GM18511 (cell line): Measurements from ENCODE around the gene FAAP100.

Experiments
- ATAC-seq: cut with Tn5 transposase; IDR thresholded peaks from one replicate; pipeline ENCODE4 v1.9.1; 2021; ENCODE audit warnings: mild to moderate bottlenecking, moderate library complexity; ENCODE audit not compliant: unreplicated experiment

The FAAP100 gene

GRCh38 chr17:81576621-81577277, 24.6 kb upstream of the FAAP100 start:
- ATAC-seq = no peak

DNA sequence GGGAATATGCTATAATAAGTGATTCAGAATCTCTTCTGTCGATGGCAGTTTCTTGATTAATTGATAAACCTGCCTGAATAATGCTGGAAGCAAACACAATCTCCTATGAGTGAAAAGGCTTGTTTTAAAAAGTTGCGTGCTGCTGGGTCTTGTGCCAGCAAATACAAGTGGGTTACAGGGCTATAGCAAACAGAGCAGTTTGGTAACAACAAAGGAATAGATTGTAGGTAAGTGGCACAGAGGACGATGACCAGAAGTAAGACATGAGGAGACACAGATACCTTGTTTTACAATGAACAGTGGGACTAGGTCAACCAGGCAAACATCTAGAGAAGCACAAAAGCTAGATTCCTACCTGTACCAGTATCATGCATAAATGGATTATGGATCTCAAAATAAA, 23.7 kb upstream of the FAAP100 start:
- no peak for ATAC-seq

- no peak for ATAC-seq
Observed at GRCh38 chr17:81574643-81574956, 22.4 kb upstream of the FAAP100 start.

- ATAC-seq = no peak
Observed at GRCh38 chr17:81573794-81574642, 21.9 kb upstream of the FAAP100 start.

DNA sequence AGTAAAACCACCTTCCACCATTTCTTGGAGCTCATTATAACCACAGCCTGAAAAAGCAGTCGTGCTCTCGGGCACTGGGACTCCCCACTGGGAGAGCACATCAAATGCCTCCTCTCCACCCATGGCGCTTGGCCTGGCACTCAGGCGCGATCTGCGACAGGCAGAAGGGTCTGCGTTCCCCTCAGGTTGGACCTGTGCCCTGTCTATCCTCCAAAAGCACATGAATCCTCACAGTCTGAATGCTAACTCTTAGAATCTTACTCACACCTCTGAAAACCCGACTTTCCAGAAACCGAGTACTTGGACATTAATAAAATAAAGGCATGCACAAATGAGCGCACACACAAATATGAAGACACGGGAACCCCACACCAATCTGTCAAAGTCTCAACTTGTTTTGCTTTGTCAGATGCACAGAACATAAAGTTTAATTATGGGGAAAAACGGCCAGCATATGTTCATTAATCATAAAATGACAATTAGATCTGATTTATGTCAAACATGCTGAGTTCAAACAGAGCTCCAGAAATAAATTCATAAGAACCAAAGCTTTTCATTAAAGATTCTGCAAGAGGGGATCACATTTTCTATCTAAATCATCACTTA, 20.5 kb upstream of the FAAP100 start:
- no peak for ATAC-seq

DNA sequence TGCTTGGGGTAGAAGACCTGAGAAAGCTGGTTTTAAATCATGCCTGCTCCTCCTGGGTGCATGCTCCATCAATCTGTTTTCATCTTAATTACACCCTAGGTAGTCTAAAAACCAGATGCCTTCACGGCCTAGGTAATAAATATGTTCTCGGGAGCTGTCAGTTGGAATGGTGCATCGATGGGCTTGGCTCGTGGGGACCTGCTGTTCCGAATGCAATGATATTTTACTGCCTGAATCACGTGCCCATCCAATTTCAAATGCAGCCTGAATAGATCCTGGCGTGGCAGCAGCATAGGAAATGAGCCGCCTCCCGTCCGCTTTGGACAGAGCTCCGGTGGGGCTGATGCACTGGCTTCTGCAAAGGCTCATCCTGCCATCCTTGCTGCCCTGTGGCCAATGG, 18.8 kb upstream of the FAAP100 start:
- no peak for ATAC-seq

GRCh38 chr17:81569986-81570514, 17.9 kb upstream of the FAAP100 start:
- ATAC-seq = no peak

DNA sequence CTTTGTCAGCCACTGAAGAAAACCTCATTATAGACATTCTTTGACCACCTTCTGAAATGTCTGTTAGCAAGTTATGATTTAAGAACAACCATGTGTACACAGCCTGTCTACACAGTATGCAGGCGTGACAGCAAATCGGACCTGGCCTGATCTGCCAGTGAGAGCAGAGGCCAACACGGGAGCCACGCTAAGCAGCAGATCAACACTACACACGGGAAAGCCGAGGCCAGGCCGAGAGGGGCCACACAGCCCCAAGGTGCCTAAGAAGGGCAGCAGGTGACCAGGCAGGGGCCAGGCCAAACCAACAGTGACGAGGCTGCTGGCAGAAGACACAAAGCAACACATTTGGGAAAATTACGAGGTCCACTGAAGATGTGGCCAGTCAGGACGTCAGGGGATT, 16.3 kb upstream of the FAAP100 start:
- no peak for ATAC-seq

DNA sequence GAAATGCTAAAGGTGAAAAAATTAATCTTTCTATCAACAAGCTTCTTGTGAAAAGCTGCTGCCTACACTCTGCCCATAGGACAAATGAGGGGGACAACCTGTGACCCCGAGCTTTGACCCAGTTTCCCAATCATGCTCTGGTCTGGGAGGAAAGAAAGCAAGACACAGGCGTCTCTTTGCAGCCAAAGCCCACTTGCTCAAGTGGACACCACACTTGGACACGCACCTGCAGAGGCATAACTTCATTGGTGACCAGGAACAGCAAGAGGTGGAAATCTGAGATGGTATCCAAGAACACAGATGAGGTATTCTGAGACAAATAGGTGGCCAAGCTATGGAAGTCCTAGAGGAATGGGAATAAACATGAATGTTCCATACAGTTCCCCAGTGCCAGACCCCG, 15.0 kb upstream of the FAAP100 start:
- ATAC-seq = no peak

DNA sequence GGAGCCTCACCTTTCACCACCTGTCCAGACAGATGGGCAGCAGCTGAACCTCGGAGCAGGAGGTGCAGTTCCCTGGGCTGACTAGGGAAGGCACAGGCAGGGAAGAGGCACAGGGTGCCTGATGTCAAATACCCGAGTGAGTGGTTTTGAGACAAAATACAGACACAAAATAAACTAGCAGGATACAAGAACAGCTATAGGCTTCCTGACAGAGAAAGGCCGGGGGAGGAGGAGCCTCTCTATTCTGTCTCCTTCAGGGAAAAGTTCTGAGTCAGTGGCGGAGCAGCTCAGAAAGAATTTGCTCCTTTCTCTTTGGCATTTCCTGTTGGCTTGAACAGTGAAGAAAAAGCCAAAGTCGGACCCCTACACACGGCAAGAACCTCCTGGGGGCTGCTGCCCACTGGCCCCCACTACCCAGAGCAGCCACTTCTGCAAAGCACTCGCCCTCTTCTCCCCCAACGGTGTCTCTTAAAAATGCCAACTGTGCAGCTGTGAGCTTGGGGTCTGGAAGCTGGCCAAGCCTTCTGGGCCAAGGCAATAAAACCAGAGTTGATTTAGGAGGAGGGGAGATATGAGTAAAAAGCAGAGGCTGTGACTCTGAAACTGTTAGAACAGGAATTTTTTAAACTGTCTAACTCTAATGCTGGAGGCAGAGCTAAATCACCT, 14.4 kb upstream of the FAAP100 start:
- ATAC-seq = no peak

DNA sequence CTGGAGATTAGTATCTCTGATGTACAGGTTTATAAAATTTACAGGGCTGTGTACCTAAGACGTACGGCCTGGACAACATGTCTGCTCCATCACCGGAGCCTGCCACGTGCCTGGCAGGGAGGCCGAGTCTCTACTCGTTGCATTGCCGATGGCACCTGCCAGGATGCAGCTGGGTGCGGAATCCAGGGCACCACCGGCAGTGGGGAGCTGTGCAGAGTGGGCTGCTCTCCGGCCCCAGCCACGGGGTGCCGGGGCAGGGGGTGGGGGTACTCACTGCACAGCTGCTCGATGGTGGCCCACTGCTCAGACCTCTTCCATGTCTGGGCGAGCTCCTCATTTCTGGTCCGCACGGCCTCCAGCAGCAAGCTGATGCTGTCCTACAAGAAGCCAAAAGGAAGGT, 13.1 kb upstream of the FAAP100 start:
- no peak for ATAC-seq

- ATAC-seq = no peak
Observed at GRCh38 chr17:81564778-81565177, 12.6 kb upstream of the FAAP100 start.

- ATAC-seq = no peak
Observed at GRCh38 chr17:81563861-81564586, 11.9 kb upstream of the FAAP100 start.

DNA sequence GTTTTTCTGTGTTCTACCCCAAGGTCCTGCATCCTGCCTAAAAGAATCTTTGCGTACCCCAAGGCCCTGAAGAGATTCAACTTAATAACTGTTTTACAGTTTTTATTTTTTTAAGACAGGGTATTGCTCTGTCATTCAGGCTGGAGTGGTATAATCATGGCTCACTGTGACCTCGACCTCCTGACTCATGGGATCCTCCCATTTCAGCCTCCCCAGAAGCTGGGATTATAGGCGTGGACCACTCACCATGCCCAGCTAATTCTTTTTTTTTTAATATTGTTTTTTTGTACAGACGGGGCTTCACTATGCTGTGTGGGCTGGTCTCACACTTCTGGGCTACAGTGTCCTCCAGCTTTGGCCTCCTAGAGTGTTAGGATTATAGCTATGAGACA, 9.3 kb upstream of the FAAP100 start:
- no peak for ATAC-seq

DNA sequence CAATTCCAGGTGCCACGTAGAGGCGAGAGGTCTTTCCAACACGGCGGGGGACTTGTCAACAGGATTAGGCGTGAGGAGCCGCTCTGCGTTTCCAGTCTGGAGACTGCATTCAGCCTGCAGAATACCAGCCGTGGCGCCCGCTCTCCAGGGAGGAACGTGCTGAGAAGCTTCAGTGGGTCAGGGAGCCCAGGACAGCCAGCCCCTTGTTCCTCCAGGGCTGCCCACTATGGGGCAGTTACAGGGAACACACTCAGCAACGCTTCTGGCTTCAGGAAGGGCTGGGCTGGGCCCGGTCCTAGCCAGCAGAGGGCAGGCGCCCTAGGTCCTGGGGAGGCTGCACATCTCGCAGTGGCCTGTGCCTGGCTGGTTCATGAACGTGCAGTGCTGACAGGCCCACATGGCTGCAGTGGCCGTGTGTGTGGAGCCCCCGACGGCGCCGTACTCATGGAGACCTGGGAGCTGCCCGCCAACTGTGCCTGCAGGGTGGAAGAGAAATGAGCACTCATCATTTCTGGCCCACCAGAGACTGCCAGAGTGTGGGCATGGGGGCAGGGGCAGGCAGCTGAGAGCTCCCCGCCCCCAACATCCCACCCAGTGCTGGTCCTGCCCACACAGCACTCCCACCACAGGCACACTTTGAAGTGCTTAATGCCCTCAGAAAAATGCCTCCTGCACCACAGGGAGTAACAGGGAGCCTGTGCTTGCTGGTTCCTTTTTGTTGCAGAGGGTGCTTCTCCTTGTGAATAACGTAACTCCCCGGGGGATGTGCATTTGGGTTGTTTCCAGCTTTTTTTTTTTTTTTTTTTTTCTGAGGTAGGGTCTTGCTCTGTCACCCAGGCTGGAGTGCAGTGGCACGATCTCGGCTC, 7.0 kb upstream of the FAAP100 start:
- ATAC-seq = no peak

GRCh38 chr17:81558115-81558468, 5.9 kb upstream of the FAAP100 start:
- no peak for ATAC-seq

DNA sequence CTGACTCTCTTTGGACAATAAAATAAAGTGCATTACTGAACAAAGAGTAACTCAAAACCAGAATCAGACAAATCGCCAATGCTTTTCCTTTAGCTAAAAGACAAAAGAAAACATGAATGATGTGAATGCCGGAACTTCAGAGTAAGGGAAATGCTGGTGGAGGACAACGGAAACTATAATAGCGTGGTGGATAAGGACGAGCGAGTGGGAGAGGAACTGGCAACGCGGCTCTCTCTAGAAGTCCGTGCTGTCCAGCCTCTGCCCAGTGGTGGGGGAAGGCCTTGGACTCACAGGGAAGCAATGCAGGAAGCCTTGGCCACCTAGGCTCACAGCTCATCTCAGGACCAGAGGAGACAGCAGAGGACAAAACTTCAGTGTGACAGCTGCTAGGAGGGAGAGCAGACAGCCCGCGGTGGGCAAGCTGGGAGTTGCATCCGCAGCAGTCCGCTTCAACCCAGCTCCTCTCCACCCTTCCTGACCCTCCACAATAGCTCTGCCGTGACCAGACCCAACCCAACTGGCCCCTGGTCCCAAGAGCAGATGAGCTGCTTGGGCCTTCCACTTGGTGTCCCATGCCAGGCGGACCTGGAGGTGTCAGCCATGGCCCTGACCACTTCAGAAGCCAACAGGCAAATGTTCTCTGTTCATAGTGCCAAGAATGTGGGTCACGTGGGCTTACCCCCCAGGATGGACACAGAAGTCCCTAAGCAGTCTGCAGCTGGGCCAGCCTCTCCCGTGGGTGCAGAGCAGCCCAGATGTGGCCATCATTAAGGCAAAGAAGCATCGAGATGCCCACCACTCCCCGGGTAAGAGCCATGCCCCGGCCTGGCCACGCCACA, 5.3 kb upstream of the FAAP100 start:
- ATAC-seq = no peak

DNA sequence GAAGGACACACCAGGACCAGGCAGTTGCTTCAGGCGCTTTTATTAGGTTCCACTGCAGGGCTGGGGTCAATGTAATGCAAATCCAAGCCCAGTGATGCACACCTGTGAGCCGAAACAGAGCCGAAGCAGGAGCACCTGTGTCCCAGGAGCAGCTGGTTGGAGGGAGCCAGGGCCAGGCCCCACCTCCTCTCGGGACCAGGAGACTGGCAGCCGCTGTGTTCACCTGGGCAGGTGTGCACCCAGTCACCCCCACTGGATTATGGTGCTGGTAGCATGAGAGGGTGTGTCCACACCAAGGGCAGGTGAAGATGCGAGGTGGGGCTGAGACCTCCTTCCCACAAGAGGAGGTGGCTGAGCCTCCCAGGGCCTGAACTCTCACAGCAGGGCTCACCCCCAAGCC, 4.7 kb upstream of the FAAP100 start:
- ATAC-seq = no peak

DNA sequence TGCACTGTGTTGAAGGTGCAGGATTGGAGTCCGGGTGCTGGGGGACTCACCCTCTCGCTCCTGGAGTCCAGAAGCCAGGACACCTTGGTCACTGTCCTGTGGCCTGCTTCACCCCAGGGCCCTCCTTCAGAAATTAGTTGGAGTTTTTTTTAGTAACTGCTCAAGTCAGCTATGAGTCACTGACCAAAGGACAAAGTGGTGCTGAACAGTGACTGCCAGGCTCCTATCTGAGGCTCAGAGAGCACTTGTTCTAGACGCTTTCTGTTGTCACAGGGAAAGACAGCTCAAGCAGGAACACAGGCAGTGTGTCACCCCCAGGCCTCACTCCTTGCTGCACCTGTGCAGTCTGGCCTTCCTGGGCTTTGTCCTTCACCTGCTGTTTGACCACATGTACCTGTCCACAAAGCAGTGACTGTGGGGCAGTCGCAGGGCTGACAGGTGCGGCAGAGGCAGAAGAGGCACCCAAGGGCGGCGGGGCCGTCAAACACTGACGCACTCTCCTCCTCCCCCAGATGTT, 4.1 kb upstream of the FAAP100 start:
- no peak for ATAC-seq
